ENCODE results near the gene SYT11.

Gene SYT11

GRCh38 chr1:155873860-155874259 is 14.5 kb downstream of the SYT11 start (continued):
- no peak for TF ChIP-seq ZBTB11 (tag by site-specific recombination; conservative IDR thresholded peaks at IDR 0.05; ENCODE audit: low read depth)
- TF ChIP-seq GLIS1 (tag by site-specific recombination; IDR thresholded peaks at IDR 0.05), result peak; percentile 16; the same call in 1 of the 2 replicates
- no peak for TF ChIP-seq SP3 (tag by site-specific recombination; IDR thresholded peaks at IDR 0.05)
- no peak for TF ChIP-seq ZNF24 (tag by site-specific recombination; IDR thresholded peaks at IDR 0.05)
- TF ChIP-seq TCF7L2 (IDR thresholded peaks at IDR 0.05; ENCODE audit: borderline replicate concordance, low read depth, low read length), result no peak
- 0 out of 2 replicates have a peak, but pooled peaks have one; percentile 17 for TF ChIP-seq ZBTB20 (tag by site-specific recombination; IDR thresholded peaks at IDR 0.05)
- TF ChIP-seq ZNF600 (tag by site-specific recombination; IDR thresholded peaks at IDR 0.05), result peak; percentile 66; the same call in 1 of the 2 replicates
- TF ChIP-seq ZNF664 (tag by site-specific recombination; IDR thresholded peaks at IDR 0.05), result no peak
- TF ChIP-seq, protein P1, sequence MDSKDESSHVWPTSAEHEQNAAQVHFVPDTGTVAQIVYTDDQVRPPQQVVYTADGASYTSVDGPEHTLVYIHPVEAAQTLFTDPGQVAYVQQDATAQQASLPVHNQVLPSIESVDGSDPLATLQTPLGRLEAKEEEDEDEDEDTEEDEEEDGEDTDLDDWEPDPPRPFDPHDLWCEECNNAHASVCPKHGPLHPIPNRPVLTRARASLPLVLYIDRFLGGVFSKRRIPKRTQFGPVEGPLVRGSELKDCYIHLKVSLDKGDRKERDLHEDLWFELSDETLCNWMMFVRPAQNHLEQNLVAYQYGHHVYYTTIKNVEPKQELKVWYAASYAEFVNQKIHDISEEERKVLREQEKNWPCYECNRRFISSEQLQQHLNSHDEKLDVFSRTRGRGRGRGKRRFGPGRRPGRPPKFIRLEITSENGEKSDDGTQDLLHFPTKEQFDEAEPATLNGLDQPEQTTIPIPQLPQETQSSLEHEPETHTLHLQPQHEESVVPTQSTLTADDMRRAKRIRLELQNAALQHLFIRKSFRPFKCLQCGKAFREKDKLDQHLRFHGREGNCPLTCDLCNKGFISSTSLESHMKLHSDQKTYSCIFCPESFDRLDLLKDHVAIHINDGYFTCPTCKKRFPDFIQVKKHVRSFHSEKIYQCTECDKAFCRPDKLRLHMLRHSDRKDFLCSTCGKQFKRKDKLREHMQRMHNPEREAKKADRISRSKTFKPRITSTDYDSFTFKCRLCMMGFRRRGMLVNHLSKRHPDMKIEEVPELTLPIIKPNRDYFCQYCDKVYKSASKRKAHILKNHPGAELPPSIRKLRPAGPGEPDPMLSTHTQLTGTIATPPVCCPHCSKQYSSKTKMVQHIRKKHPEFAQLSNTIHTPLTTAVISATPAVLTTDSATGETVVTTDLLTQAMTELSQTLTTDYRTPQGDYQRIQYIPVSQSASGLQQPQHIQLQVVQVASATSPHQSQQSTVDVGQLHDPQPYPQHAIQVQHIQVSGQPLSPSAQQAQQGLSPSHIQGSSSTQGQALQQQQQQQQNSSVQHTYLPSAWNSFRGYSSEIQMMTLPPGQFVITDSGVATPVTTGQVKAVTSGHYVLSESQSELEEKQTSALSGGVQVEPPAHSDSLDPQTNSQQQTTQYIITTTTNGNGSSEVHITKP (tag by site-specific recombination; IDR thresholded peaks at IDR 0.05), result no peak
- TF ChIP-seq, protein P2, sequence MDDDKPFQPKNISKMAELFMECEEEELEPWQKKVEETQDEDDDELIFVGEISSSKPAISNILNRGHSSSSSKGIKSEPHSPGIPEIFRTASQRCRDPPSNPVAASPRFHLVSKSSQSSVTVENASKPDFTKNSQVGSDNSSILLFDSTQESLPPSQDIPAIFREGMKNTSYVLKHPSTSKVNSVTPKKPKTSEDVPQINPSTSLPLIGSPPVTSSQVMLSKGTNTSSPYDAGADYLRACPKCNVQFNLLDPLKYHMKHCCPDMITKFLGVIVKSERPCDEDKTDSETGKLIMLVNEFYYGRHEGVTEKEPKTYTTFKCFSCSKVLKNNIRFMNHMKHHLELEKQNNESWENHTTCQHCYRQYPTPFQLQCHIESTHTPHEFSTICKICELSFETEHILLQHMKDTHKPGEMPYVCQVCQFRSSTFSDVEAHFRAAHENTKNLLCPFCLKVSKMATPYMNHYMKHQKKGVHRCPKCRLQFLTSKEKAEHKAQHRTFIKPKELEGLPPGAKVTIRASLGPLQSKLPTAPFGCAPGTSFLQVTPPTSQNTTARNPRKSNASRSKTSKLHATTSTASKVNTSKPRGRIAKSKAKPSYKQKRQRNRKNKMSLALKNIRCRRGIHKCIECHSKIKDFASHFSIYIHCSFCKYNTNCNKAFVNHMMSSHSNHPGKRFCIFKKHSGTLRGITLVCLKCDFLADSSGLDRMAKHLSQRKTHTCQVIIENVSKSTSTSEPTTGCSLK (tag by site-specific recombination; IDR thresholded peaks at IDR 0.05), result no peak
- no peak for TF ChIP-seq ZNF341 (tag by site-specific recombination; IDR thresholded peaks at IDR 0.05; ENCODE audit: low read depth)
- no peak for TF ChIP-seq ZNF223 (tag by site-specific recombination; IDR thresholded peaks at IDR 0.05)
- no peak for TF ChIP-seq ZNF704 (tag by site-specific recombination; IDR thresholded peaks at IDR 0.05)

DNA sequence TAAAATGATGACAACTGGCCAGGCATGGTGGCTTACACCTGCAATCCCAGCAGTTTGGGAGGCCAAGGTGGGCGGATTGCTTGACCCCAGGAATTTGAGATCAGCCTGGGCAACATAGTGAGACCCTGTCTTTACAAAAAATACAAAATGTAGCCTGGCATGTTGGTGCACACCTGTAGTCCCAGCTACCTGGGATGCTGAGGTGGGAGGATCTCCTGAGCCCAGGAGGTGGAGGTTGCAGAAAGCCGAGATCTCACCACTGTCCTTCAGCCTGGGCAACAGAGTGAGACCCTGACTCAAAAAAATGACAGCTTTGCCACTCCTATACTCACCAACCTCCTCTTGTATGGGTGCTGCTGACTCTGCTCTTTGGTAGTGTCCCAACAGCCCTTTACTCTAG is 18.6 kb downstream of the SYT11 start:
- POLR2A ChIA-PET, result interaction anchor here (1.1 kb wide), 1 partner anchor 21 kb away, joined by 3 read pairs; the partner anchor contains the start of gene GON4L
- H3K4me3 ChIP-seq (ENCODE audit: low read depth, low read length), result no peak overlapping the region
- H3K9me3 ChIP-seq (ENCODE audit: control insufficient read depth, insufficient read depth, low read depth, low read length), result no peaks in the 10 kb centered on the region
- H3K4me1 ChIP-seq (ENCODE audit: control insufficient read depth, insufficient read depth, low read length), result 0 out of 2 replicates have a peak, but pooled peaks cover 2% of the 10 kb centered on the region
- TF ChIP-seq ZNF121 (tag by site-specific recombination; IDR thresholded peaks at IDR 0.05) (peak; percentile 91), ZNF341 (tag by site-specific recombination; IDR thresholded peaks at IDR 0.05; ENCODE audit: low read depth) (no peak)
- no peak overlapping the region for H3K27ac ChIP-seq (ENCODE audit: extremely low read depth, low read depth, low read length)
- peaks cover 0 to 11% of the 10 kb centered on the region in 2 experiments; a peak in 1 of 3 replicates for H3K36me3 ChIP-seq (ENCODE audit: control insufficient read depth in 2 of 2, insufficient read depth in 1 of 2, low read length in 2 of 2)
- CTCF ChIA-PET, result interaction anchor here (0.6 to 0.7 kb wide), 3 partner anchors 17 to 782 kb away, joined by 3 read pairs; no protein-coding TSS in a partner anchor

All from HEK293 (cell line).